ENCODE results near the gene USPL1. TPM values are rescaled to one million over a fixed set of nuclear protein-coding genes. Genes with fewer than 3 reads are reported as not detected.

USPL1 gene
- total and polyA plus RNA-seq, 11 donors, result 4.5 to 14.3 (median 10.1) TPM

- DNase-seq (no peak), ATAC-seq (no peak)
- no peaks in the 10 kb centered on the region for H3K27me3 ChIP-seq
- TF ChIP-seq CTCF (IDR thresholded peaks at IDR 0.05) (peak in 10 of 12 donors; percentile 11 to 35 (median 22)), POLR2A (IDR thresholded peaks at IDR 0.05) (no peak)
- no peak overlapping the region for H3K4me3 ChIP-seq
- no peaks in the 10 kb centered on the region for H3K9me3 ChIP-seq
- H3K4me1 ChIP-seq, result peaks cover 0 to 15% (median 3%) of the 10 kb centered on the region in 12 donors
- intact Hi-C loops (cut with DNase I), result no loop called here
- H3K36me3 ChIP-seq, result no peaks in the 10 kb centered on the region
- 7 to 16% (median 13%) methylated on average over 1 of the region's 1 CpG for WGBS, 4 donors
- H3K27ac ChIP-seq, result peak overlapping the region in 4 of 12 donors; percentile 14 to 42 (median 23)
These were observed 36.1 kb upstream of the USPL1 start for GRCh38 chr13:30581582-30581981.

GRCh38 chr13:30584051-30584731 lies 33.5 kb upstream of the USPL1 start:
- 90 to 100% (median 96%) methylated on average over 1 of the region's 1 CpG for WGBS, 4 donors
- no peak for ATAC-seq
- H3K4me1 ChIP-seq, result peaks cover 0 to 10% (median 1%) of the 10 kb centered on the region in 12 donors
- no peak for DNase-seq
- TF ChIP-seq POLR2A (IDR thresholded peaks at IDR 0.05), result no peak
- H3K4me3 ChIP-seq, result no peak overlapping the region
- H3K27me3 ChIP-seq, result no peaks in the 10 kb centered on the region
- H3K9me3 ChIP-seq, result no peaks in the 10 kb centered on the region
- intact Hi-C loops (cut with DNase I), result no loop called here
- no peak overlapping the region for H3K27ac ChIP-seq
- no peaks in the 10 kb centered on the region for H3K36me3 ChIP-seq

DNA sequence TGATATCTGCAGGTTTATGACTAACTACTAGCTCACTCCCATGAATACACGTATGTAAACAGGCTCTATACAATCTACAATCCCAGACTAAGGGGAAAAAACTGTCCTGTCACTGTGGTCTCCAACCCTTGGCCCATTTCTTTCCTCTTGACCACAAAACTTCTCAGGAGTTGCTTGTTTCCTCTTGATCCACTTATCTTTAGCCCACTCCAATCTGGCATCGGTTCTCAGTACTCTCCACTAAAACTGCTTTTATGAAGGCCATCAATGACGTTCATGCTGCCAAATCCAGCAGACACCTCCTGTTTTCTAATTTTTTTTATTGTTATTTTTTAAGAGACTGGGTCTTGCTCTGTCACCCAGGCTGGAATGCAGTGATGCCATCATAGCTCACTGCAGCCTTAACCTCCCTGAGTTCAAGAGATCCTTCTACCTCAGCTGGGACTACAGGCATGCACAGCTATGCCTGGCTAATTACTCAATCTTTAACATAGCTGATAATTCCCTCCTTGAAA lies 31.9 kb upstream of the USPL1 start:
- WGBS, 4 donors, result 56 to 73% (median 69%) methylated on average over 3 of the region's 3 CpGs
- Histone ChIP-seq H3K4me3 (no peak overlapping the region), H3K4me1 (peaks cover 0 to 8% (median 1%) of the 10 kb centered on the region in 12 donors), H3K27me3 (no peaks in the 10 kb centered on the region), H3K27ac (no peak overlapping the region), H3K9me3 (no peaks in the 10 kb centered on the region), H3K36me3 (no peaks in the 10 kb centered on the region)
- DNase-seq (no peak), ATAC-seq (no peak)
- intact Hi-C loops (cut with DNase I), result no loop called here
- TF ChIP-seq CTCF (IDR thresholded peaks at IDR 0.05) (no peak), POLR2A (IDR thresholded peaks at IDR 0.05) (no peak)

- Histone ChIP-seq H3K4me3 (no peak overlapping the region), H3K27me3 (no peaks in the 10 kb centered on the region), H3K4me1 (no peaks in the 10 kb centered on the region), H3K36me3 (no peaks in the 10 kb centered on the region), H3K27ac (no peak overlapping the region), H3K9me3 (no peaks in the 10 kb centered on the region)
- WGBS, 4 donors, result 87 to 95% (median 92%) methylated on average over 1 of the region's 1 CpG
- DNase-seq, result no peak
- TF ChIP-seq POLR2A (IDR thresholded peaks at IDR 0.05) (no peak), CTCF (IDR thresholded peaks at IDR 0.05) (no peak)
- no peak for ATAC-seq
- intact Hi-C loops (cut with DNase I), result no loop called here
These were observed 30.5 kb upstream of the USPL1 start for GRCh38 chr13:30587231-30587630.

DNA sequence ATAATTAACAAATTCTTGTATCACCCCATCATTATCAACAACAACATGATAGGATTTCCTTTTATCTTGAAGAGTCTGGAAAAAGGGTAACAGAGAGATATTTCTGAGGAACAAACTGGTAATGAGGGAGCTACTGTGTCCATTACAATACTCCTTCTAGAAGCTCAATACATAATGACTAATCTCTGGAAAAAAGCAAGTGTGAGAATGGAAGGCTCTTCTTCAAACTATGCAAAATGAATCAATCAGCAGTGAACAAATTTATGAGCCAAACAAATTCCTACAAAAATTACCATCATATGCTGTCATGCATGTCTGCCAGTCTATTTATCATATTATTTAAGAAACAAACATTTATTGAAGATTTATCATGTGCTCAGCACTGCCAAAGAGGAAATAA lies 30.0 kb upstream of the USPL1 start:
- Histone ChIP-seq H3K9me3 (no peaks in the 10 kb centered on the region), H3K27ac (no peak overlapping the region), H3K4me3 (no peak overlapping the region), H3K4me1 (no peaks in the 10 kb centered on the region), H3K36me3 (no peaks in the 10 kb centered on the region), H3K27me3 (no peaks in the 10 kb centered on the region)
- no peak for TF ChIP-seq CTCF (IDR thresholded peaks at IDR 0.05)
- TF ChIP-seq POLR2A (IDR thresholded peaks at IDR 0.05), result no peak
- intact Hi-C loops (cut with DNase I), result no loop called here
- ATAC-seq (no peak), DNase-seq (no peak)
